CD4-positive, alpha-beta T cell (primary cell): ENCODE measurements around the gene ARHGAP15. TPM values are rescaled to one million over a fixed set of nuclear protein-coding genes. Genes with fewer than 3 reads are reported as not detected.

Experiments used
- ATAC-seq: fragments of 200-7000 bp; cut with Tn5 transposase; one replicate; pipeline ENCODE4 v1.10.0; 2022; ENCODE audit warnings: mild to moderate bottlenecking; ENCODE audit not compliant: poor library complexity
- CTCF ChIA-PET: fragments of 350-600 bp; sonication (Branson Sonifier 250); formaldehyde crosslinking; loops from one replicate; lab custom pipeline; 2021; ENCODE audit warnings: antibody characterized with exemption, inconsistent platforms; lab: Charles Lee
- POLR2A ChIA-PET: fragments of 350-600 bp; sonication (Branson Sonifier 250); formaldehyde crosslinking; loops from one replicate; lab custom pipeline; 2021; ENCODE audit warnings: antibody characterized with exemption, inconsistent platforms; lab: Charles Lee
- DNase-seq, 14 experiments: peaks; one replicate each; pipeline ENCODE4 v3.0.0-alpha.2; 2013 to 2020; ENCODE audit warnings: mixed read lengths in 2 of 14
- H3K27ac ChIP-seq, 2 donors: one replicate each; pipeline versions ENCODE4 v1.5.1 to v1.7.0; 2013; ENCODE audit warnings: low read length in 2 of 2, low read depth in 1 of 2, mild to moderate bottlenecking in 1 of 2
- H3K27me3 ChIP-seq, 2 experiments: 1 replicate in 1 of 2; 2 replicates in 1 of 2; pipeline versions ENCODE4 v1.6.1 to v1.7.0; 2013; ENCODE audit warnings: low read length in 2 of 2, control low read depth in 1 of 2, mild to moderate bottlenecking in 1 of 2, moderate library complexity in 1 of 2; ENCODE audit not compliant: insufficient read depth in 2 of 2, control insufficient read depth in 1 of 2
- H3K36me3 ChIP-seq: one replicate; pipeline ENCODE4 v1.6.1; 2013; ENCODE audit warnings: low read length, control low read depth; ENCODE audit not compliant: insufficient read depth
- H3K4me1 ChIP-seq: one replicate; pipeline ENCODE4 v1.6.1; 2013; ENCODE audit warnings: low read length, control low read depth; ENCODE audit not compliant: insufficient read depth
- H3K4me3 ChIP-seq: one replicate; pipeline ENCODE4 v1.5.1; 2013; ENCODE audit warnings: mild to moderate bottlenecking, low read length, moderate library complexity
- H3K9me3 ChIP-seq, 2 experiments: 1 replicate in 1 of 2; 2 replicates in 1 of 2; pipeline versions ENCODE4 v1.6.1 to v1.7.0; 2013; ENCODE audit warnings: low read length in 2 of 2, mild to moderate bottlenecking in 2 of 2, control low read depth in 1 of 2, moderate library complexity in 1 of 2; ENCODE audit not compliant: control insufficient read depth in 1 of 2, insufficient read depth in 1 of 2
- H3K27ac Mint-ChIP-seq: one replicate; pipeline ENCODE4 v1.8.0; 2020; ENCODE audit warnings: mixed read lengths
- H3K27me3 Mint-ChIP-seq: one replicate; pipeline ENCODE4 v1.8.0; 2021; ENCODE audit warnings: mixed read lengths
- H3K36me3 Mint-ChIP-seq: one replicate; pipeline ENCODE4 v1.8.0; 2021; ENCODE audit warnings: low read depth, mixed read lengths
- H3K4me1 Mint-ChIP-seq: one replicate; pipeline ENCODE4 v1.8.0; 2021; ENCODE audit warnings: low read depth, mixed read lengths
- H3K4me3 Mint-ChIP-seq: one replicate; pipeline ENCODE4 v1.8.0; 2020; ENCODE audit warnings: mild to moderate bottlenecking, mixed read lengths
- H3K9me3 Mint-ChIP-seq: one replicate; pipeline ENCODE4 v1.8.0; 2020; ENCODE audit warnings: mixed read lengths
- CTCF ChIP-seq: fragments of 200-600 bp; IDR thresholded peaks from one replicate; pipeline ENCODE4 v1.8.0; 2022; ENCODE audit warnings: antibody characterized with exemption, mild to moderate bottlenecking
- intact Hi-C, 2 experiments: fragments of 100-400 bp; cut with DNase I in 1 of 2; cut with micrococcal nuclease in 1 of 2; formaldehyde crosslinking; loops; one replicate each; pipeline versions ENCODE4 v1.15.1 to v1.9.0; 2023 to 2025; cut with DNase I, micrococcal nuclease
- total RNA-seq, 174 experiments: library from RNA in 2 of 174; stranded (reverse) in 2 of 174; gene quantifications; one replicate each; pipeline ENCODE4 v1.2.3 and lab custom pipeline; 2021 to 2026

The ARHGAP15 gene
- total RNA-seq, 2 experiments from 2014 or later = 158 to 165 TPM

- POLR2A ChIA-PET = no interaction called here
- peaks cover 67% of the 10 kb centered on the region for H3K4me1 Mint-ChIP-seq
- no peak for DNase-seq
- ATAC-seq = no peak
- H3K9me3 Mint-ChIP-seq = no peaks in the 10 kb centered on the region
- peaks cover 34% of the 10 kb centered on the region for H3K36me3 ChIP-seq
- no peak for TF ChIP-seq CTCF
- H3K27me3 Mint-ChIP-seq = no peaks in the 10 kb centered on the region
- CTCF ChIA-PET = interaction anchor here (1.5 kb wide), 1 partner anchor 22 kb away, joined by 3 read pairs; no protein-coding TSS in a partner anchor
- intact Hi-C loops = no loop called here
- peaks cover 47% of the 10 kb centered on the region for H3K36me3 Mint-ChIP-seq
- H3K27ac Mint-ChIP-seq = peak overlapping the region; percentile 21
- H3K9me3 ChIP-seq = no peaks in the 10 kb centered on the region
- no peak overlapping the region for H3K4me3 ChIP-seq
- H3K4me3 Mint-ChIP-seq = no peak overlapping the region
- no peak overlapping the region for H3K27ac ChIP-seq
- no peaks in the 10 kb centered on the region for H3K27me3 ChIP-seq
- H3K4me1 ChIP-seq = no peaks in the 10 kb centered on the region
Measured at GRCh38 chr2:143433840-143434239, 304.6 kb downstream of the ARHGAP15 start.

DNA sequence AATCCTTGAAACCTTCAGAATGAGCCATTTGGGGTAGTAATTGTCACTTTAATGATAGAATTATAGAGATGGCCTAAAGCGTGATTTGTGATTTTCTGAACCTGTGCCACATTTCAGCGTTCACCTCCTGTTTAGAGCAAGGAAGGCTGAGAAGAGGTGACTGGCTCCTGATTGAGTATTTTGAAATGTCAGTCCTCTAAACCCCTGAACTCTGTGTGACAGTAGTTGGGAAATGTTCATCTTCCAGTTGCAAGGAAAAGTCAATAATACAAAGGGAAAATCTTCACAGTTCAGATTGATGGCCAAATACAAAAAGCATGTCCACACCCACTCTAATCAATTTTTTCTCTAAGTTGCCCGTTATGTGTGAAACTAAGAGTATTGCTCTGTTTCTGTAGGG, 305.2 kb downstream of the ARHGAP15 start:
- no peak for TF ChIP-seq CTCF
- Histone ChIP-seq H3K27ac (no peak overlapping the region), H3K4me1 (no peaks in the 10 kb centered on the region), H3K27me3 (no peaks in the 10 kb centered on the region), H3K9me3 (no peaks in the 10 kb centered on the region), H3K4me3 (no peak overlapping the region), H3K36me3 (peaks cover 35% of the 10 kb centered on the region)
- POLR2A ChIA-PET = no interaction called here
- no peak for ATAC-seq
- no peaks in the 10 kb centered on the region for H3K9me3 Mint-ChIP-seq
- peak overlapping the region; percentile 21 for H3K27ac Mint-ChIP-seq
- peaks cover 50% of the 10 kb centered on the region for H3K36me3 Mint-ChIP-seq
- intact Hi-C loops = no loop called here
- H3K4me1 Mint-ChIP-seq = peaks cover 61% of the 10 kb centered on the region
- H3K4me3 Mint-ChIP-seq = no peak overlapping the region
- DNase-seq = no peak
- CTCF ChIA-PET = no interaction called here
- no peaks in the 10 kb centered on the region for H3K27me3 Mint-ChIP-seq

DNA sequence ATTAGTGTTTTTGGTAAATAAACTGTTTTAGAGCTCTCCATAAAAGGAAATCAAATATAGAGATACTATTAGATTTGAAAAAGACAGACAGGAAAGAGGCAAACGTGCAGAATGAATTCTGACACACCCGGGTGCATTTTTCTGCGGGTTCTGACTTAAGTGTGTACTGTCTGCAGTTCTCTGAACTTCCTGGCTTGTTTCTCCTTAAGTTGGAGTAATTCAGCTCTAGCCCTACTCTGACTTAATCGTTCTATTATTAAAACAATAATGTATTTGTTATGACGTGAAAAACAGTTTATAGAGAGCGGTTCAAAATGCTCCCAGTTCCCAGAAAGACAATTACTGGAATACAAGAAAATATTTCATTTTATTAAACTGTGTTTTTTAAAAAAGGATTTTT, 305.9 kb downstream of the ARHGAP15 start:
- no peak overlapping the region for H3K4me3 ChIP-seq
- Mint-ChIP-seq H3K4me1 (peaks cover 56% of the 10 kb centered on the region), H3K27ac (peak overlapping the region; percentile 24), H3K27me3 (no peaks in the 10 kb centered on the region), H3K9me3 (no peaks in the 10 kb centered on the region), H3K36me3 (peaks cover 56% of the 10 kb centered on the region), H3K4me3 (no peak overlapping the region)
- POLR2A ChIA-PET = no interaction called here
- intact Hi-C loops = no loop called here
- CTCF ChIA-PET = no interaction called here
- ATAC-seq = no peak
- no peak overlapping the region for H3K27ac ChIP-seq
- no peaks in the 10 kb centered on the region for H3K9me3 ChIP-seq
- H3K4me1 ChIP-seq = no peaks in the 10 kb centered on the region
- DNase-seq = no peak
- no peaks in the 10 kb centered on the region for H3K27me3 ChIP-seq
- no peak for TF ChIP-seq CTCF
- H3K36me3 ChIP-seq = peaks cover 35% of the 10 kb centered on the region
